ENCODE results near the gene VPS13D. TPM values are rescaled to one million over a fixed set of nuclear protein-coding genes. Genes with fewer than 3 reads are reported as not detected.

The VPS13D gene
- total RNA-seq, 1 experiment from 2014 or later, result 31.6 TPM

GRCh38 chr1:12284486-12284885 lies 54.7 kb downstream of the VPS13D start (continued):
- TF ChIP-seq REST (IDR thresholded peaks at IDR 0.05; ENCODE audit: low read depth) (no peak), ZFX (IDR thresholded peaks at IDR 0.05) (no peak), CBX3 (IDR thresholded peaks at IDR 0.05; ENCODE audit: low read depth) (no peak)

- RAD21 ChIA-PET (ENCODE audit: low non-redundant PET in 1 of 2, low total read pairs in 2 of 2, uncharacterized antibody in 2 of 2, unreplicated experiment in 2 of 2), result no interaction called here
- Histone ChIP-seq H3K9ac (ENCODE audit: low read length) (no peak overlapping the region), H3K4me3 (replicated peaks in 1 of 2; ENCODE audit: low read depth in 1 of 2, low read length in 2 of 2) (no peak overlapping the region), H2AFZ (ENCODE audit: low read depth, low read length, poor library complexity, severe bottlenecking) (no peak overlapping the region), H3K27me3 (ENCODE audit: insufficient read depth, low read length) (no peaks in the 10 kb centered on the region), H3K36me3 (ENCODE audit: control insufficient read depth in 1 of 2, insufficient read depth in 2 of 2, low read length in 2 of 2) (peaks cover 10 to 14% of the 10 kb centered on the region in 2 experiments; a peak in 2 of 4 replicates), H4K20me1 (ENCODE audit: insufficient read depth) (no peaks in the 10 kb centered on the region), H3K9me3 (ENCODE audit: control insufficient read depth in 1 of 2, insufficient read depth in 1 of 2, low read depth in 1 of 2, low read length in 2 of 2) (no peaks in the 10 kb centered on the region), H3K27ac (ENCODE audit: low read depth, low read length) (no peak overlapping the region), H3K79me2 (ENCODE audit: insufficient read depth, low read length) (no peaks in the 10 kb centered on the region), H3K4me1 (ENCODE audit: control insufficient read depth in 1 of 2, insufficient read depth in 2 of 2, low read length in 2 of 2) (no peaks in the 10 kb centered on the region), H3K4me2 (ENCODE audit: low read length) (no peak overlapping the region), H3K9me2 (ENCODE audit: insufficient read depth) (no peaks in the 10 kb centered on the region)
- ATAC-seq (no peak), DNase-seq (ENCODE audit: low read depth, low spot score) (no peak)
- no TSS peak for BruUV-seq (replicated peaks)
- POLR2A ChIA-PET, result no interaction called here
- TF ChIP-seq EZH2 (IDR thresholded peaks at IDR 0.05) (no peak), CEBPB (IDR thresholded peaks at IDR 0.05; ENCODE audit: low read depth) (no peak), CTCF (IDR thresholded peaks at IDR 0.05 in 2 of 3, conservative IDR thresholded peaks at IDR 0.05 in 1 of 3; ENCODE audit: borderline replicate concordance in 1 of 3, insufficient read depth in 1 of 3, low read depth in 2 of 3, low read length in 2 of 3) (no peak), SIN3A (IDR thresholded peaks at IDR 0.05; ENCODE audit: low read depth) (no peak), REST (IDR thresholded peaks at IDR 0.05; ENCODE audit: low read depth) (no peak), TCF7L2 (IDR thresholded peaks at IDR 0.05; ENCODE audit: borderline replicate concordance, extremely low read depth, insufficient read depth, insufficient read length) (no peak), YY1 (IDR thresholded peaks at IDR 0.05; ENCODE audit: extremely low read depth, insufficient replicate concordance, low read depth, low read length) (no peak), EGR1 (IDR thresholded peaks at IDR 0.05; ENCODE audit: low read depth) (no peak)
- CTCF ChIA-PET, result no interaction called here
- intact Hi-C loops (cut with micrococcal nuclease), result no loop called here
Observed at GRCh38 chr1:12285496-12286143, 55.8 kb downstream of the VPS13D start.

All from HCT116 (cell line).